HG02588 (cell line): Measurements from ENCODE around the gene TTC3.
"Not testable (repeated sequence)": the region's sequence is repeated elsewhere in the genome, so short reads cannot be mapped to it uniquely, and the experiment has no call there.

ENCODE experiments used
- ATAC-seq: cut with Tn5 transposase; IDR thresholded peaks from one replicate; pipeline ENCODE4 v1.9.1; 2021; ENCODE audit warnings: mild to moderate bottlenecking, moderate library complexity; ENCODE audit not compliant: unreplicated experiment

TTC3 gene

GRCh38 chr21:37143392-37143791, 70.3 kb downstream of the TTC3 start:
- ATAC-seq, result not testable (repeated sequence)

GRCh38 chr21:37145635-37146111, 72.6 kb downstream of the TTC3 start:
- no peak for ATAC-seq

GRCh38 chr21:37146320-37147235, 73.5 kb downstream of the TTC3 start:
- ATAC-seq, result no peak

GRCh38 chr21:37149411-37149810, 76.4 kb downstream of the TTC3 start:
- ATAC-seq, result no peak

- ATAC-seq, result no peak
Observed at GRCh38 chr21:37153196-37153934, 80.3 kb downstream of the TTC3 start.

GRCh38 chr21:37153935-37154350, 80.9 kb downstream of the TTC3 start:
- no peak for ATAC-seq

- no peak for ATAC-seq
Observed at GRCh38 chr21:37155186-37155585, 82.1 kb downstream of the TTC3 start.

GRCh38 chr21:37157938-37158337, 84.9 kb downstream of the TTC3 start:
- no peak for ATAC-seq

- peak; percentile 84 for ATAC-seq
Observed at GRCh38 chr21:37159053-37159776, 86.2 kb downstream of the TTC3 start.

- ATAC-seq, result no peak
Observed at GRCh38 chr21:37159949-37160348, 86.9 kb downstream of the TTC3 start.

GRCh38 chr21:37164742-37165141, 91.7 kb downstream of the TTC3 start:
- ATAC-seq, result no peak

- ATAC-seq, result no peak
Observed at GRCh38 chr21:37165586-37165985, 92.5 kb downstream of the TTC3 start.

- ATAC-seq, result no peak
Observed at GRCh38 chr21:37166733-37167132, 93.7 kb downstream of the TTC3 start.

GRCh38 chr21:37168666-37169065, 95.6 kb downstream of the TTC3 start:
- ATAC-seq, result no peak

GRCh38 chr21:37172646-37173045, 99.6 kb downstream of the TTC3 start:
- no peak for ATAC-seq

- no peak for ATAC-seq
Observed at GRCh38 chr21:37176716-37177115, 103.7 kb downstream of the TTC3 start.

GRCh38 chr21:37181059-37181458, 108.0 kb downstream of the TTC3 start:
- no peak for ATAC-seq

GRCh38 chr21:37182222-37182621, 109.2 kb downstream of the TTC3 start:
- no peak for ATAC-seq

- ATAC-seq, result no peak
Observed at GRCh38 chr21:37183749-37184148, 110.7 kb downstream of the TTC3 start.

- no peak for ATAC-seq
Observed at GRCh38 chr21:37184784-37185593, 111.9 kb downstream of the TTC3 start.
